Prostate gland (tissue), 2 donors: ENCODE measurements around the gene GPR107.

ENCODE experiments used
- POLR2A ChIP-seq: fragments of 450-650 bp; IDR thresholded peaks from one replicate; pipeline ENCODE4 v1.6.1; 2016; ENCODE audit warnings: antibody characterized with exemption, mild to moderate bottlenecking
- POLR2AphosphoS5 ChIP-seq: sonication (generic); formaldehyde crosslinking; IDR thresholded peaks from one replicate; pipeline ENCODE4 v1.6.1; 2017; ENCODE audit warnings: antibody characterized with exemption
- TF ChIP-seq, protein P1 (sequence below), 4 experiments: fragments of 200-600 bp in 2 of 4; fragments of 450-650 bp in 2 of 4; sonication (generic) in 2 of 4; IDR thresholded peaks; 1 replicate in 3 of 4; 2 replicates in 1 of 4; pipeline ENCODE4 v1.5.1; 2016 to 2019; ENCODE audit warnings: antibody characterized with exemption in 4 of 4, mild to moderate bottlenecking in 2 of 4, moderate library complexity in 2 of 4

DNA sequence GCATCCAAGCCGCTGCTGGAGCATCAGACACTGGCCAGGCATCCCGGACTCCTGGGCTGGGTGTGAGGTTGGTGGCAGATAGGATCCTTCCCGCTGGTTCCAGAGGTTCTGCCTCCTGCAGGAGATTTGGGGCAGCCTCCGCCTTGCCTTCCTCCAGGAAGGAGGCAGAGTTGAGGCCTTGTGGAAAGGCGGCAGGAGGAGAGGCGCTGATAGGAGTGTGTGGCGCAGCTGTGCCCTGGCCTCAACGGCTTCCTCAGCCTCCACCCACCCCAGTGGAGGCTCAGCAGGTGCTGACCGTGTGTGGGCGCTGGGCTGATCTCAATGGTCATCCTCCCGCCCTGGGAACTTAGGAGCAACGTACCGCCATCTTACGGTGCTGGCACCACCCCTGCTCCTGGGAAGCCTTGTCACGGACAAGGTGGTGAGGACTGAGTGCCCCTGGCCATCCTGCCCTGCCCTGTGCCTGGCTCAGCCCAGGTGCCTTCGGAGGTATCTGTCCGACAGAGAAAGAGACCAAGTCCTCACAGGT is 128.7 kb downstream of the GPR107 start:
- TF ChIP-seq POLR2A, result no peak
- TF ChIP-seq, protein P1, sequence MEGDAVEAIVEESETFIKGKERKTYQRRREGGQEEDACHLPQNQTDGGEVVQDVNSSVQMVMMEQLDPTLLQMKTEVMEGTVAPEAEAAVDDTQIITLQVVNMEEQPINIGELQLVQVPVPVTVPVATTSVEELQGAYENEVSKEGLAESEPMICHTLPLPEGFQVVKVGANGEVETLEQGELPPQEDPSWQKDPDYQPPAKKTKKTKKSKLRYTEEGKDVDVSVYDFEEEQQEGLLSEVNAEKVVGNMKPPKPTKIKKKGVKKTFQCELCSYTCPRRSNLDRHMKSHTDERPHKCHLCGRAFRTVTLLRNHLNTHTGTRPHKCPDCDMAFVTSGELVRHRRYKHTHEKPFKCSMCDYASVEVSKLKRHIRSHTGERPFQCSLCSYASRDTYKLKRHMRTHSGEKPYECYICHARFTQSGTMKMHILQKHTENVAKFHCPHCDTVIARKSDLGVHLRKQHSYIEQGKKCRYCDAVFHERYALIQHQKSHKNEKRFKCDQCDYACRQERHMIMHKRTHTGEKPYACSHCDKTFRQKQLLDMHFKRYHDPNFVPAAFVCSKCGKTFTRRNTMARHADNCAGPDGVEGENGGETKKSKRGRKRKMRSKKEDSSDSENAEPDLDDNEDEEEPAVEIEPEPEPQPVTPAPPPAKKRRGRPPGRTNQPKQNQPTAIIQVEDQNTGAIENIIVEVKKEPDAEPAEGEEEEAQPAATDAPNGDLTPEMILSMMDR (IDR thresholded peaks at IDR 0.05), result no peak
- no peak for TF ChIP-seq POLR2AphosphoS5
